ENCODE measurements around the gene FARP2.
"Not testable (repeated sequence)": the region's sequence is repeated elsewhere in the genome, so short reads cannot be mapped to it uniquely, and the experiment has no call there.

Gene FARP2

DNA sequence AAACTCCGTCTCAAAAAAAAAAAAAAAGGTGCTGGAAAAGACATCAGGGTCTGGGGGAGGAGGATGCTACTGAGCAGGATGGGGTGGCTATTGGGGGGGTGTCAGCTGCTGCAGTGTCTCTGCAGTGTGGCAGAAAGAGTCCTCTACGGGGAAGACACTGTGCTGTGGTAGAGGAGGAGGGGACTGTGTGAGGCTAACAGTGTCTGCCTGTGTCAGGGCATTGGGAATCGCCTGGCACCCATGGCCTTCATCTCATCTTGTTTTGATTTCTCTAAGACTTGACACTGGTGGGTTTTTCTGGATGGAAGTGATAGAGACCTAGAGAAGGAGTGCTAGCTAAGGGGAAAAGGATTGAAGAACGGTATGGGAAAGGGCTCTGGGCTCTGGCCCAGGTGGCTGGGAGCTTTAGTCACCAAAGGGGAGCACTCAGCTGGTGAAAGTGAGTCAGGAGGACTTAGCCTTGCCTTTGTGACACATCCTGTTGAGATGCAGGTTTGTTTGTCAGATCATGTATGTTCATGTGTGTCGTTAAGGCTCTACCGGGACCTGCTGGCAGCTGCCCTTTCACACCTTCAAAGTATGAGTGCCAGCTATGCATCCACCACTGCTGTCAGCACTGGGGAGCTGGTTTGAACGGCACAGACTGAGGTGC, 58.0 kb downstream of the FARP2 start:
- no peak for DNase-seq

DNA sequence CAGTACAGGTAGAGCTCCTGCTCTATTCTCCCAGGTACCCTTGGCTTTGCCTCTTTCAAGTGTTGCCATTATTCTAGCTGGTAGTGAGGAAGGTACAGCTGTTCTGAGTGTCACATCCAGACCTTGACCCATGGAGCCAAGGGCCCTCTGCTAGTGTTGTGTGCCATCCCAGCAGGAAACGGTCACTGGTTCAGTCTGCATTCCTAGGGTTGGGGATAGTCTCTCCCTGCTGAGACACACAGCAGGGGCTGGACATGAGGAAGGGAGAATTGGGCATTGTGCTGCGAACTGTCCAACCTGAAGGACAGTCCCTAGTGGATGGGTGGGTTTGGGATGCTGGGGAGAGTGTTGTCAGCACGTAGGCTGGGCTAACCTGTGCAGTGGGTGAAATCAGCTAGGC, 59.1 kb downstream of the FARP2 start:
- DNase-seq, result no peak

DNA sequence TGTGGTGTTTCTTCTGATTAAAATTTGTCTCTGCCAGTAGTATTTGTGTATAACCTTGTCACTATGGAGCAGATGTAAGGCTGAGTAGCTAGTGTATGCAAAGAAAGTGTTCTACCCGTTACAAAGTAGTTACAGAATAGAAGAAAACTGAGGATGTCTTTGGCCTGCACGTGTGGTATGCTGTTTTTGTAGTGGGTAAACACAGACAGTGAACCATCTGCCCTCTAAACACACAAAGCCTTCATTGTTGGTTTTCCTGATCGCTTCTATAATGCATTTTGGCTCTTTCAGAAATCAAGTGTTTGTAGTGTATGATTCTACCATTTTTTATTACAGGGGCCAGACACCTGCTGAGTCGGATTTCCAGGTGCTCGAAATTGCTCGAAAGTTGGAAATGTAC, 61.5 kb downstream of the FARP2 start:
- no peak for DNase-seq

DNA sequence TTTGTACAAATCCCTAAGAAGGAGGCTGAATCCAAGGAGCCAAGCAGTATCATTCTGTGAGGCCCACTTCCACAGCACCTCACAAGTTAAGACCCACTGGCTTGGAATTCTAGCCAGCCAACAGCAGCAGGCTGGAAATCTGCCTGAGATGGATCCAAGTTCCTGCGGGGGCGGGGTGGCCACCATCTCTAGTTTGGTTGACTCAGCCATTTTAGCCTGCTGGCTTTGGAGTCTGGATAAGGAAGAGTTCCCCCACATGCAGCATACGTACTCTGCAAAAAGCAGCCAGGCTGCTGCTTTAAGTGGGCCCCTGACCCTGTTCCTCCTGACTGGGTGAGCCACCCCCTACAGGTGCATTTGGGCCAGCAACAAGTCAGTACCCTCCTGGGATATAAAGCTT, 65.2 kb downstream of the FARP2 start:
- DNase-seq, result no peak

DNA sequence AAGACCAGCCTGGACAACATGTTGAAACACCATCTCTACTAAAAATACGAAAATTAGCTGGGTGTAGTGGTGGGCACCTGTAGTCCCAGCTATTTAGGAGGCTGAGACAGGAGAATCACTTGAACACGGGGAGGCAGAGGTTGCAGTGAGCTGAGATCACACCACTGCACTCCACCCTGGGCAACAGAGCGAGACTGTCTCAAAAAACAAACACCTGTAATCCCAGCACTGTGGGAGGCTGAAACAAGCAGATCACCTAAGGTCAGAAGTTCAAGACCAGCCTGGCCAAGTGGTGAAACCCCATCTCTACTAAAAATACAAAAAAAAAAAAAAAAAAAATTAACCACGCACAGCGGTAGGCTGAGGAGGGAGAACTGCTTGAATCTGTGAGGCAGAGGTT, 65.9 kb downstream of the FARP2 start:
- not testable (repeated sequence) for DNase-seq

DNA sequence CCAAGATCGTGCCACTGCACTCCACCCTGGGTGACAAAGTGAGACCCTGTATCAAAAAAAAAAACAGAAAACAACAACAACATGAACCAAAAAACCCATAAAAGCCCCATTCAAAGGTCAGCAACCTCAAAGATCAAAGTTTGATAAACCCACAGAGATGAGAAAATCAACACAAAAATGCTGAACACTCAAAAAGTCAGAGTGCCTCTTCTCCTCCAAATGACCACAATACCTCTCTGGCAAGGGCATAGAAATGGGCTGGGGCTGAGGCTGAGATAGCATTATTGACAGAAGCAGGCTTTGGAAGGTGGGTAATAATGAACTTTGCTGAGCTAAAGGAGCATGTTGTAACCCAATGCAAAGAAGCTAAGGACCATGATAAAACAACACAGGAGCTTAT, 66.3 kb downstream of the FARP2 start:
- no peak for DNase-seq

DNA sequence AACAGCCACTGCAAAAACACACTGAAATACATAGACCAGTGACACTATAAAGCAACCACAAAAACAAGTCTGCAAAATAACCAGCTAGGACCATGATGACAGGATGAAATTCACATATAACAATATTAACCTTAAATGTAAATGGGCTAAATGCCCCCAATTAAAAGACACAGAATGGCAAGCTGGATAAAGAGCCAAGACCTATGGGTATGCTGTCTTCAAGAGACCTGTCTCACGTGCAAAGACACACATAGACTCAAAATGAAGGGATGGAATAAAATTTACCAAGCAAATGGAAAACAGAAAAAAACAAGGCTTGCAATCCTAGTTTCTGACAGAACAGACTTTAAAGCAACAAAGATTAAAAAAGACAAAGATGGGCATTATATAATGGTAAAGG, 67.4 kb downstream of the FARP2 start:
- not testable (repeated sequence) for DNase-seq

DNA sequence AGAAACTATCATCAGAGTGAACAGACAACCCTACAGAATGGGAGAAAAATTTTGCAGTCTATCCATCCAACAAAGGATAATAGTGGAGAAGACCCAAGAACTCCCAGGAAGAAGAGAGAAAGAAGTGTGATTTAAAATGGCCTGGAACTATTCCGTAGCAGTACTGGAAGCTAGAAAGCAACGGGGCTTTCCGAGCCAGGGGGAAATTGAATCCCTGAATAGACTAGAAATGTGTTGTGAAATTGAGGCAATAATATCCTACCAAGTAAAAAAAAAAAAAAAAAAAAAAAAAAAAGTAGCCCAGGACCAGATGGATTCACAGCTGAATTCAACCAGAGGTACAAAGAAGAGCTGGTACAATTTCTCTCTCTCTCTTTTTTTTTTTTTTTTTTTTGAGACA, 69.3 kb downstream of the FARP2 start:
- no peak for DNase-seq

DNA sequence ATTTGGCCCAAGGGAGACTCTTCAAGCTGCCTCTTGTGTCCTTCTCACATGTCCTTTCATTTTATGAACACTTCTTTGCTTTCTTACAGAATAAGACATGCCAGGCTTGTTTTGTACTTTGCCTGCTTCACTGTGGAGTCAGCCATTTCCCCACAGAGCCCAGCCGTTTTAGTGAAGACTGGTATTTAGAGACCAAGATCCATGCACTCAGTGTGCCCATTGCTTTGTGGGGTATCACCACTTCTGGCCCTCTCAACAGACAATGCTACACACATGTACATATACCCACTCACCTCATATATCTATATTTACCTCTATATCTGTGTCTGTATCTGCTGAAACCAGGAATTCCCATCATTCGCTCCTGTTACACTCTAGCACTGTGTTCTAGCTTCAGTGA, 74.1 kb downstream of the FARP2 start:
- DNase-seq, result no peak

DNA sequence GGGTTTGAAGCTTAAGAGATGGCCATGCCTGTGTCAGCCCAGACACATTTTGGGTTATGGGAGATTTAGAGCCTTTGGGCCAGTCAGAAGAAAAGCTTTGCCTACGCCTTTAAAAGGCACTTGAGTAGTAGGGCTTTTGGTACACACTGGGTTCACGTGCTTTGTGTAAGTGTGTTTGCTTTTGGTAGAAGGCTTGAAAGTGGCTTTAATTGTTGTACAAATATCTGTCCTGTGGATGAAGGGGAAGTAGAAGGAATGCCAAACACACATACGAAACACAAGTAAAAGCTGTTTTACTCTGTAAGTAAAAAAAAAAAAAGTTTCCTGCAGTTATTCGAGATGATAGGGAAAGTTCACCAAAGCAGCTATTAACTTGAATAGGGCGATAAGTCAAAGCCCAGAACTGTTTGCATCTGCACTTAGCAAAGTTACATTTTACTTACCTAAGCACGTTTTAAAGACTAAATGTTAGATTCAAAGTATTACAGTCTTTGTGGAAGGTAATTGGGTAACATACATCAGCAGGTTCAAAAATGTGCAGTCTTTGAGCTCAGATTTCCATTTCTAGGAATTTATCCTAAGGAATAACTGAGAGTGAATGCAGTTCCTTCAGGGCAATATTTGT, 76.9 kb downstream of the FARP2 start:
- DNase-seq, result no peak

DNA sequence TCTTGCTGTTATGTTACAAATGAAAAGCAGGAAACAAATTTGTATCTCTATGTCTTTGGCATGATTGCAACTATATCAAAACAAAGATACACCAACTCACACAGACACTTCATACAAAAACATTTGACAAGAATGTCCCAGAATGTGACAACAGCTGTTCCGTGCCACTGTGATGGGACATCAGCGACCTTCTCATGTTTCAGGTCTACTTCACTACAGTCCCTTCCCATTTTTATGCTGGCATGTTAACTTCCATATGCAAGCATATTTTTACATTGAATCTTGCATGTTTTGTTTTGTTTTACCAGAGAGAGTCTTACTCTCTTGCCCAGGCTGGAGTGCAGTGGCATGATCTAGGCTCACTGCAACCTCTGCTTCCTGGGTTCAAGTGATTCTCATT, 81.1 kb downstream of the FARP2 start:
- DNase-seq, result no peak

DNA sequence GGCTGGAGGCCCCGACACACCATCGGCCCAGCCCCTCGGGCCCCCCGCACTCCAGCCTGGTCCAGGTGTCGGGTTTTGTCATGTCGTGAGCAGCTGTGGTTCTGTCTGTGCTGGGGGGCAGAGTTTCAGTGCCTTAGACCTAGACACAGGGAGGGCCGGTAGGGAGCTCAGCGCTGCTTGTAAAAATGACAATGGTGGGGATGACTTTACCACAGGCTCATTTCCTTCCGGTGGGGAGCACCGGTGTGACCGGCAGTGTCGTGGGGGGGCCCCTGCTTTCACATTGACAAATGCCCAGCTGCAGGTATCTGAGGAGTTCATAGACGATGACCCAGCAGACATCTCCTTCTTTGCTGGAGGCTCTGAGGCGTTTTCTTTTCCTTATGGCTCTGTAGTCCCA, 85.4 kb downstream of the FARP2 start:
- no peak for DNase-seq

DNA sequence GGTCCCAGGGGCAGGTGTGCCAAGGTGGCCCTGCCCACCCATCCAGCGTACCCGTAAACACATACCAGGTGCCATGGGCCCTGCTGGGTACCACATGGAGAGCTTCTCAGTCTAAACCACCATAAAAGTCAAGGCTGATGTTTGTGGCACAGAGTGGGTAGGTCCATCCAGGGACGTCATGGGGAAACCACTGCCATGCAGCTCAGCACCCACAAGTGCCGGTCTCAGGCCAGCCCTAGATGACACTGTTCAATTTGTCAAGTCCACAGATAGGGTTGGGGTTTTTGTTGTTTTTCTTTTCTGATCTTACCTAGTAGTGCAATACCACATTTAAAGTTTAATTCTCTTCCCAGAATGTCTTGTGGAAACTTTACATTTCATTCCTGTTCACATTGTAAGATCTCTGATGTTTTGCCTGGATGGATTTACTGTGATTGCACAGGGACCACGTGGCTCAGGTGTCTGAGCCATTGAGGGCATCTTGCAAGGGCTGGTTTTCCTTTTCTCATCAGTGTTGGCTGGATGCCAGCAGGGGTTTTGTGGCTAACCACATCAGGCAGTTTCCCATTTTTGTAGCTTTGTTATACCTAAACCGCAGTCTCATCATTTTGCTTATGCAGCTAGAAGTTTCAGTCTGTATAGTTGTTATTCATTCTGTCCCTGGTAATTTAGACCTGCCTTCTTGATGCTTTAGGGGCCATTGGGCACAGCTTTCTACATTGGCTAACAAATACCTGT, 87.6 kb downstream of the FARP2 start:
- DNase-seq, result peak; percentile 4 to 15

DNA sequence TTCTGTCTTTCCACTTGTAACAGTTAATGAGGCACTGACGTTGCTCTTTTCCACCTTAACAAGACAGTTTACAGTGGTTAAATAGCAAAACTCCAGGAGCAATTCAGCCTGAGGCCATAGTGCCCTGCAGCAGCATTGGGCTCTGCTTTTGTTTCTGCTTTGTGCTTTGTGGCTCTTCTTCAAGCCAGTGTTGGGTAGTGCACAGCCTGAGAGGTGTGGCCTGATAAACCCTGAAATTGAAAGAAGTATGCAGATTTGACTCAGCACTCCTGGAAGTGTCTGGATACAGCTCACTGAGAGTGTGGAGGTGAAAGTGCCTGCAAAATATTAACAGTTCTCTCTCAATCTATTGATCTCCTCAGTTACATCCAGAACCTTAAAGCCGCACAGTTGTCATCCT, 89.3 kb downstream of the FARP2 start:
- DNase-seq, result no peak

DNA sequence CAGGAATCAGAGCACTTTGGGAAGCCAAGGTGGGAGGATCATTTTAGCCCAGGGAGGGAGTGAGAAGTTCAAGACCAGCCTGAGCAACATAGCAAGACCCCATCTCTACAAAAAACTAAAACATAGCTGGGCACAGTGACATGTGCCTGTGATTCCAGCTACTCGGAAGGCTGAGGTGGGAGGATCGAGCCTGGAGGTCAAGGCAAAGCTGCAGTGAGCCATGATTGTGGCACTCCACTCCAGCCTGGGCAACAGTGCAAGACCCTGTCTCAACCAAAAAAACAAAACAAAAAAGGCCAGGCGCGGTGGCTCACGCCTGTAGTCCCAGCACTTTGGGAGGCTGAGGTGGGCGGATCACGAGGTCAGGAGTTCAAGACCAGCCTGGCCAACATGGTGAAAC, 94.0 kb downstream of the FARP2 start:
- DNase-seq, result not testable (repeated sequence)

DNA sequence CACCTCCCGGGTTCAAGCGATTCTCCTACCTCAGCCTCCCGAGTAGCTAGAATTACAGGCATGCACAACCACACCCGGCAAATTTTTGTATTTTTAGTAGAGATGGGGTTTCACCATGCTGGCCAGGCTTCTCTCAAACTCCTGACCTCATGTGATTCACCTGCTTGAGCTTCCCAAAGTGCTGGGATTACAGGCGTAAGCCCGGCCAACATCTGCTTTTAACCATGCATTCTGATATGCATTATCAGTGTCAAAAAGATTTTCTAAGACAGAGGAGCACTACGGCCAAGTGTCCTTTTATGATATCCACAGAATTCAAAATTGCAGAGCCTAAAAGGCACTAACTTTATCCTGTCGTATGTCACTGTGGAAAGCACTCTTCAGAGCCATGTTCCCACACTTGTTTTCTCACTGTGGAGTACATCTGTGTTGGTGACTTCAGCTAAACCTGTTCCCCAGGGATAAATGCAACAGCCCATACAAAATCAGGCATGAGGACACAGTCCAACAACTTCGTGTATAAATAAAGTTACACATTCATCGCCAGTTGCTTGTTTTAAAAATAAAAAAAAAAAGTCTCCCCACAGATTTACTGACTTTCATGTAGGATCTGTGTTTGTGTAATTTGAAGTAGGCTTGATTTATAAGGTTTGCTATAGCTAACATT, 95.9 kb downstream of the FARP2 start:
- no peak for DNase-seq

DNA sequence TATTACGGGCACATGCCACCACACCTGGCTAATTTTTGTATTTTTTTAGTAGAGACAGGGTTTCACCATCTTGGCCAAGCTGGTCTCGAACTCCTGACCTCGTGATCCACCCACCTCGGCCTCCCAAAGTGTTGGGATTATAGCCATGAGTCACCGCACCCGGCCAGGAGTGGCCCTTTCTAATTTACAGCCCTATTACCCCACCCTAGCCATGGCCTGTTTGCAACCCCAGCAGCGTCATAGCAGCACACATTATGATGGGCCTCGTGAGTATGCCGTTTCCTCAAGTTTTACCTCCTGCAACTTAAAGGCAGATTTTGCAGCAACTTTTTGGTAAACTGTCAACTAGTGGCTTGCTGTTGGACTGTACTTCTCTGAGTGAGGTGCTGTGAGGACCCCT, 97.8 kb downstream of the FARP2 start:
- not testable (repeated sequence) for DNase-seq

DNA sequence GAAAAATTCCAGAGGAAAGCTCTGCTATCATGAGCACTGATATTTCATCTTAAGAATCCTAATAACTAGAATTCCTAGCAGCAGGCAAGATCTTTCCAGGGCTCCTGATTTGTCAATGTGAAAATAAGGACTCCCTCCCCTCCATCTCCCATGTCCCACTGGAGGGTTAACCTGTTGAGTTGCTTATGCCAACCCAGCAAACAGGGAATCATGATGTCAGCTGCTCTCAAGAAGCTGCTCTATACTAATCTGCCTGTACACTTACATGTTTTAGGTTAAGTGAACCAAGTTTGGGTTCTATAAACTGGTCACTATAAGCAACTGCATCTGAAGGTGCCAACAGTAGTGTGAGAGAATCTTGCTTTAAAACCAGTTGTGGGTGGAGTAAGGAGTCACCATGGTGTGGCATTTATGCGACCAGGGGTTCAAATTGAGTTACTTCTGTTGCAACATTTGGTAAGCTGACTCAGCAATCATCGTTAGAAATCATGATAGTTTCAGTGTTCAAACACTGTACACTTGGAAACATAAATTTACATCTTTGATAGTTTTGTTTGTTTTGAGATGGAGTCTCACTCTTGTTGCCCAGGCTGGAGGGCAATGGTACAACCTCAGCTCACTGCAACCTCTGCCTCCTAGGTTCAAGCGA, 98.9 kb downstream of the FARP2 start:
- no peak for DNase-seq

DNA sequence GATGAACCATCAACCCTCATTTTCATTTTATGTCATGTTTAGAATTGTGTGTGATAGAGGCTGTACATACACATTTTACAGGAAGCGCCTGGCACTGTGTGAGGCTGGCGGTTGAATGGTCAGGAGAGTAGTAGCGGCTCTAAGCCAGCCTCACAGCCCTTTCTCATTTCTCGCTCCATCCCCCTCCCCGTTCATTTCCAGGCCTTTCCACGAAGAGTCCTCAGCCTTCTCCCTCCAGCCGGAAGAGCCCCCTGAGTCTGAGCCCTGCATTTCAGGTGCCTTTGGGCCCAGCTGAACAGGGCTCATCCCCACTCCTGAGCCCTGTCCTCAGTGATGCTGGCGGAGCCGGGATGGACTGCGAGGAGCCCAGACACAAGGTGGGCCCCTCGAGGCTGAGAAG, 100.5 kb downstream of the FARP2 start:
- no peak for DNase-seq

DNA sequence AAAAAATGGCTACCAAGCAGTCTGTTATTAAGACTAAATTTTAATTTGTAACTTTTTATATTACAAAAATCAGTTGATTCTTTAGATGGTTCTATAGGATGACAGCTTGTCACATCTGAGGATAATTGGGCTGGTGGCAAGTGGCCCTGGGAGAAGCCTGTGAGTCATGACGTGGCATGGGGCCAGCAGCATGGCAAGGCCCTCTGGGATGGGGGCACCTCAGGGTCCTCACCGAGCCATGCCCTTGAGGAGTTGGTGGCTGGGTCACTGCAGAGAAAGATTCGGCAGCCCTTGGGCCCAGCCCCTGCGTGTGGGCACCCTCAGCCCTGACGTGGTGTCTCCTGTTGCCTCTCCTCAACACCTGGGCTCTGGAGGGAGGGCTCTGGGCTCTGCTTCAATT, 102.6 kb downstream of the FARP2 start:
- no peak for DNase-seq

DNA sequence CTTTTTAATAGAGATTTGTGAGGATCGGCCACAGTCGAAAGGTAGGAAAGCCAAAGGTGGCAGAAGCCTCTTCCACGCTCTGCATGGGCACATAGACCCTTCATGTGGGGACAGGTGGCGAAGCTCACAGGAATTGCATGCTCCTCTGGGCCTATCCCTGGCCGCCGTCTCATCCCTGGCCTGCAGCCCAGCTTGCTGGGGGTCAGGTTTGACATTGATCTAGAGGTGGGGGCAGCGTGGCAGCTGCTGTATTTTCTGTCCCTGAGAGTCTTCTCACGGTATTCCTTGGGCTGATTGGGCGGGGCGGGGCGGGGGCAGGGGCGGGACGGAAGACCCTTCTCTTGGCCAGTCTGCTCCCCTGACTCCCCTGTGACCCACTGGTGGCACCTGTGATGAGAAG, 103.4 kb downstream of the FARP2 start:
- no peak for DNase-seq

DNA sequence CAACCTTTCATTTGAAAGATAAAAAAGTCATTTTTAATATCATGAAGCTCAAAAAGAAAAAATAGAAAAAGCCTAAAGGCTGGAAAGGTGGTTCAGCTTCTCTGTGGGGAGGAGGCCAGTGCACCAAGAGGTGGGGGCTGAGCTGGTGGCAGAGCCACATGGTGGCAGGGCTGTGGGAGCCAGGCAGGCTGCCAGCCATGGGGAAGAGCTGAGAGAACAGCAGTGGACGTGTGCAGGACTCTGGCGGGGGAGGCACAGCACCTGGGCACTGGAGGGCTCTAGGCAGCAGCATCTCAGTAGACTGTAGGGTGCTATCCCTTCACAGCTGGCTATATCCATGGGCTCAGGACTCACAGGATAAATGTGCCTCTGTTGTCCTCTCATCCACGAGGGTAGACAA, 104.5 kb downstream of the FARP2 start:
- DNase-seq, result no peak
